Nephron (organoid): ENCODE results near the gene DAG1.

ENCODE experiments used
- H3K27ac Mint-ChIP-seq, 3 experiments: 2 replicates each; pipeline ENCODE4 v1.8.0; 2020; ENCODE audit warnings: mixed read lengths in 3 of 3, mild to moderate bottlenecking in 2 of 3, moderate library complexity in 1 of 3
- H3K27me3 Mint-ChIP-seq: 2 replicates; pipeline ENCODE4 v1.8.0; 2021; ENCODE audit warnings: low read depth, mild to moderate bottlenecking, moderate library complexity, mixed read lengths
- H3K36me3 Mint-ChIP-seq: 2 replicates; pipeline ENCODE4 v1.8.0; 2020; ENCODE audit warnings: low read depth, mixed read lengths
- H3K4me1 Mint-ChIP-seq: 2 replicates; pipeline ENCODE4 v1.8.0; 2020; ENCODE audit warnings: mixed read lengths
- H3K4me3 Mint-ChIP-seq, 3 experiments: 2 replicates each; pipeline ENCODE4 v1.8.0; 2020; ENCODE audit warnings: mild to moderate bottlenecking in 3 of 3, mixed read lengths in 3 of 3, moderate library complexity in 2 of 3
- H3K9me3 Mint-ChIP-seq: 2 replicates; pipeline ENCODE4 v1.8.0; 2020; ENCODE audit warnings: mixed read lengths
- TF ChIP-seq, protein P1 (sequence below), 3 experiments: fragments of 200-600 bp; sonication (generic); IDR thresholded peaks; one replicate each; pipeline ENCODE4 v1.5.0; 2021; ENCODE audit warnings: antibody characterized with exemption in 3 of 3; ENCODE audit not compliant: unreplicated experiment in 3 of 3

The DAG1 gene

GRCh38 chr3:49476563-49476962, 6.5 kb downstream of the DAG1 start:
- H3K27ac Mint-ChIP-seq: no peak overlapping the region
- H3K4me3 Mint-ChIP-seq: no peak overlapping the region
- TF ChIP-seq, protein P1, sequence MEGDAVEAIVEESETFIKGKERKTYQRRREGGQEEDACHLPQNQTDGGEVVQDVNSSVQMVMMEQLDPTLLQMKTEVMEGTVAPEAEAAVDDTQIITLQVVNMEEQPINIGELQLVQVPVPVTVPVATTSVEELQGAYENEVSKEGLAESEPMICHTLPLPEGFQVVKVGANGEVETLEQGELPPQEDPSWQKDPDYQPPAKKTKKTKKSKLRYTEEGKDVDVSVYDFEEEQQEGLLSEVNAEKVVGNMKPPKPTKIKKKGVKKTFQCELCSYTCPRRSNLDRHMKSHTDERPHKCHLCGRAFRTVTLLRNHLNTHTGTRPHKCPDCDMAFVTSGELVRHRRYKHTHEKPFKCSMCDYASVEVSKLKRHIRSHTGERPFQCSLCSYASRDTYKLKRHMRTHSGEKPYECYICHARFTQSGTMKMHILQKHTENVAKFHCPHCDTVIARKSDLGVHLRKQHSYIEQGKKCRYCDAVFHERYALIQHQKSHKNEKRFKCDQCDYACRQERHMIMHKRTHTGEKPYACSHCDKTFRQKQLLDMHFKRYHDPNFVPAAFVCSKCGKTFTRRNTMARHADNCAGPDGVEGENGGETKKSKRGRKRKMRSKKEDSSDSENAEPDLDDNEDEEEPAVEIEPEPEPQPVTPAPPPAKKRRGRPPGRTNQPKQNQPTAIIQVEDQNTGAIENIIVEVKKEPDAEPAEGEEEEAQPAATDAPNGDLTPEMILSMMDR (IDR thresholded peaks at IDR 0.05; ENCODE audit: unreplicated experiment in 3 of 3): no peak
- peaks cover 7% of the 10 kb centered on the region for H3K4me1 Mint-ChIP-seq
- no peaks in the 10 kb centered on the region for H3K27me3 Mint-ChIP-seq
- H3K36me3 Mint-ChIP-seq: peaks cover 36% of the 10 kb centered on the region
- no peaks in the 10 kb centered on the region for H3K9me3 Mint-ChIP-seq

GRCh38 chr3:49482766-49483165, 12.7 kb downstream of the DAG1 start:
- no peak overlapping the region for H3K4me3 Mint-ChIP-seq
- H3K36me3 Mint-ChIP-seq: peaks cover 16% of the 10 kb centered on the region
- H3K4me1 Mint-ChIP-seq: peaks cover 13% of the 10 kb centered on the region
- TF ChIP-seq, protein P1 (IDR thresholded peaks at IDR 0.05; ENCODE audit: unreplicated experiment in 3 of 3): no peak
- no peaks in the 10 kb centered on the region for H3K27me3 Mint-ChIP-seq
- no peaks in the 10 kb centered on the region for H3K9me3 Mint-ChIP-seq
- peak overlapping the region; percentile 30 to 83 (median 70) for H3K27ac Mint-ChIP-seq

DNA sequence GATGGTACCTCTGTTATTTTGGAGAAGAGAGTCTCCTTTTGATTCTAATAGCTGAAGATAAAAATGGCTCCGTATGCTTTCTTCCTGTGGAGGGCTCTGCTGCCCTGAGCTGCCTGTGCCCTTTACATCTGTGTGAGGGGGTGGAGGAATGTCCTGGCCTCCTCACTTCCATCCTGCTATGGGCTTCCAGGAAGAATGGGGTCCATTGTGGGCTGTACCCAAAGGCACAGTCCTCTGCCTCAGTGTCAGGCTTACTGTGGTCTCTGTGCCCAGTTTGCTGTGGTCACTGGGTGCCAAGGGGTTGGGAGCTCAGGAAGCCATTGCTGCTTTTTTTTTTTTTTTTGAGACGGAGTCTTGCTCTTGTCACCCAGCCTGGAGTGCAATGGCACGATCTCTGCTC, 14.4 kb downstream of the DAG1 start:
- peaks cover 25% of the 10 kb centered on the region for H3K36me3 Mint-ChIP-seq
- H3K27ac Mint-ChIP-seq: peak overlapping the region; percentile 71 to 83 (median 79)
- no peaks in the 10 kb centered on the region for H3K9me3 Mint-ChIP-seq
- no peaks in the 10 kb centered on the region for H3K27me3 Mint-ChIP-seq
- no peak overlapping the region for H3K4me3 Mint-ChIP-seq
- H3K4me1 Mint-ChIP-seq: peaks cover 13% of the 10 kb centered on the region
- TF ChIP-seq, protein P1 (IDR thresholded peaks at IDR 0.05; ENCODE audit: unreplicated experiment in 3 of 3): no peak

- Mint-ChIP-seq H3K36me3 (peaks cover 14% of the 10 kb centered on the region), H3K27ac (peak overlapping the region; percentile 28 to 46 (median 30)), H3K9me3 (no peaks in the 10 kb centered on the region), H3K4me1 (peaks cover 17% of the 10 kb centered on the region), H3K4me3 (no peak overlapping the region), H3K27me3 (no peaks in the 10 kb centered on the region)
- TF ChIP-seq, protein P1 (IDR thresholded peaks at IDR 0.05; ENCODE audit: unreplicated experiment in 3 of 3): no peak
Measured at GRCh38 chr3:49489247-49489646, 19.2 kb downstream of the DAG1 start.

DNA sequence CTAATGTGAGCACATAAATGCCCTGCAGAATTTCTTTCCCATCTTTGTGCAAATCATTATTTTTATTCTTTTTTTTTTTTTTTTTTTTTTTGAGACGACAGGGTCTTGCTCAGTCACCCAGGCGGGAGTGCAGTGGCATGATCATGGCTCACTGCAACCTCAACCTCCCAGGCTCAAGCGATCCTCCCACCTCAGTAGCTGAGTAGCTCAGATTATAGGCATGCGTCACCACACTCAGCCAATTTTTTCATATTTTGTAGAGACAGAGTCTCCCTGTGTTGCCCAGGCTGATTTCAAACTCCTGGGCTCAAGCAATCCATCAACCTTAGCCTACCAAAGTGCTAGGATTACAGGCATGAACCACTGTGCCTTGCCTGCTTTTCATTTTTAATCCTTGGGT, 22.9 kb downstream of the DAG1 start:
- Mint-ChIP-seq H3K4me3 (no peak overlapping the region), H3K9me3 (no peaks in the 10 kb centered on the region), H3K4me1 (peaks cover 15% of the 10 kb centered on the region), H3K36me3 (peaks cover 13% of the 10 kb centered on the region), H3K27ac (peak overlapping the region; percentile 39 to 87 (median 71)), H3K27me3 (no peaks in the 10 kb centered on the region)
- TF ChIP-seq, protein P1 (IDR thresholded peaks at IDR 0.05; ENCODE audit: unreplicated experiment in 3 of 3): no peak

- H3K27me3 Mint-ChIP-seq: no peaks in the 10 kb centered on the region
- H3K27ac Mint-ChIP-seq: peak overlapping the region; percentile 39 to 87 (median 71)
- peaks cover 18% of the 10 kb centered on the region for H3K4me1 Mint-ChIP-seq
- H3K4me3 Mint-ChIP-seq: peak overlapping the region in 1 of 3 experiments; percentile 17
- H3K9me3 Mint-ChIP-seq: no peaks in the 10 kb centered on the region
- H3K36me3 Mint-ChIP-seq: peaks cover 8% of the 10 kb centered on the region
- TF ChIP-seq, protein P1 (IDR thresholded peaks at IDR 0.05; ENCODE audit: unreplicated experiment in 3 of 3): no peak
Measured at GRCh38 chr3:49493901-49494300, 23.8 kb downstream of the DAG1 start.
